ENCODE results near the gene C2orf74.
"Not testable (repeated sequence)": the region's sequence is repeated elsewhere in the genome, so short reads cannot be mapped to it uniquely, and the experiment has no call there.

C2orf74 gene

GRCh38 chr2:61149074-61149473, 12.9 kb upstream of the C2orf74 start:
- H3K36me3 ChIP-seq (ENCODE audit: control insufficient read depth, insufficient read depth, low read length): no peaks in the 10 kb centered on the region
- H3K4me3 ChIP-seq (replicated peaks; ENCODE audit: low read depth, low read length): no peak overlapping the region
- no peak for TF ChIP-seq CTCF (IDR thresholded peaks at IDR 0.05; ENCODE audit: insufficient read depth, low read length, poor library complexity, severe bottlenecking)
- no peak for DNase-seq (ENCODE audit: extremely low read depth, insufficient read length)
- H3K27me3 ChIP-seq (replicated peaks; ENCODE audit: control insufficient read depth, insufficient read depth, low read length): no peaks in the 10 kb centered on the region

GRCh38 chr2:61151436-61151835, 10.6 kb upstream of the C2orf74 start:
- Histone ChIP-seq H3K4me3 (replicated peaks; ENCODE audit: low read depth, low read length) (no peak overlapping the region), H3K36me3 (ENCODE audit: control insufficient read depth, insufficient read depth, low read length) (no peaks in the 10 kb centered on the region), H3K27me3 (replicated peaks; ENCODE audit: control insufficient read depth, insufficient read depth, low read length) (no peaks in the 10 kb centered on the region)
- DNase-seq (ENCODE audit: extremely low read depth, insufficient read length): no peak
- TF ChIP-seq CTCF (IDR thresholded peaks at IDR 0.05; ENCODE audit: insufficient read depth, low read length, poor library complexity, severe bottlenecking): no peak

GRCh38 chr2:61157371-61158003, 4.5 kb upstream of the C2orf74 start:
- DNase-seq (ENCODE audit: extremely low read depth, insufficient read length): no peak
- Histone ChIP-seq H3K4me3 (replicated peaks; ENCODE audit: low read depth, low read length) (no peak overlapping the region), H3K27me3 (replicated peaks; ENCODE audit: control insufficient read depth, insufficient read depth, low read length) (no peaks in the 10 kb centered on the region), H3K36me3 (ENCODE audit: control insufficient read depth, insufficient read depth, low read length) (no peaks in the 10 kb centered on the region; the same call in 1 of the 2 replicates)
- no peak for TF ChIP-seq CTCF (IDR thresholded peaks at IDR 0.05; ENCODE audit: insufficient read depth, low read length, poor library complexity, severe bottlenecking)

DNA sequence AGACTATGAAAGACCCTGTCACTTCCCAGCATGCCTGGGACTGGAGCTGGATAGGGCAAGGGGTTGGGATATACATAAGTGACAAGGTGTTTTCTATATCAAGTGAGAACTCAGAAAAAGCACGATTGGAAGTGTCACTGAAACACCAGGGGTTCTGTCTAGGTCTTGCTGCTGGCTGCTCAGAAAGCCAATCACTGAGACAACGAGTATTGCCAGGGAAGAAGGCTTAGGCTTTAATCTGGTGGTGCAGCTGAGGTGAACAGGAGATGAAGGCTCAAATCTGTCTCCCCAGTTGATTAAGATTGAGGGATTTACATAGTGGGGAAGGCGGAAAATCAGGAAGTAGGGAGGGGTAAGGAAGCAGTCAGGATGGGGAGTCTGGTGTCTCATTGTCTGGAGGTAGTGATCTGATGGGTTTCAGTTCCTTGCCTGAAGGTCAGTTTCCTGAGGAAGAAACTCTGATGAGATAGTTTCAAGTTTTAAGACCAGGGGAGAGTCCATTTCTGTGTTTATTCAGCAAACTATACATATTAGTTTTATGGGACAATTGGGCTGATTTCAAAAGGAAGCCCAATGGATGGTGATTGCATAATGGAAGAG, 3.5 kb upstream of the C2orf74 start:
- Histone ChIP-seq H3K27me3 (replicated peaks; ENCODE audit: control insufficient read depth, insufficient read depth, low read length) (no peaks in the 10 kb centered on the region), H3K4me3 (replicated peaks; ENCODE audit: low read depth, low read length) (no peak overlapping the region), H3K36me3 (ENCODE audit: control insufficient read depth, insufficient read depth, low read length) (peaks cover 3% of the 10 kb centered on the region)
- DNase-seq (ENCODE audit: extremely low read depth, insufficient read length): no peak
- no peak for TF ChIP-seq CTCF (IDR thresholded peaks at IDR 0.05; ENCODE audit: insufficient read depth, low read length, poor library complexity, severe bottlenecking)

DNA sequence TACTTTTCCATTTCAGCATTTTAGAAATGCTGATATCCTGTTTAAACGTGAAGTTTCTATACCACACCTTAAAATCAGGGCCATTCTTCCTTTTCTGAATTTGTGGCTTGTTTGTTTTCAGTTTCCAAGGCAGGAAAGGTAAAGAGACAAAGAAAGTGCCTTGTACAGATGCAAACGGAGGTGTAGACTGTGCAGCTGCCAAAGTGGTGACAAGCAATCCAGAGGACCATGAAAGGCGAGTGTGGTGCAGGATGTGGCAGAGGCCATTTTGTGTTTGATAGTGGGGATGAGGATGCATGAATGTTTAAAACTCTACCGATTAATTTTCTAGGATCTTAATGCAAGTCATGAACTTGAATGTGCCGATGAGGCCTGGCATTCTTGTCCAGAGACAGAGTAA, 733 bp downstream of the C2orf74 start:
- no peaks in the 10 kb centered on the region for H3K27me3 ChIP-seq (replicated peaks; ENCODE audit: control insufficient read depth, insufficient read depth, low read length)
- no peak for TF ChIP-seq CTCF (IDR thresholded peaks at IDR 0.05; ENCODE audit: insufficient read depth, low read length, poor library complexity, severe bottlenecking)
- no peak for DNase-seq (ENCODE audit: extremely low read depth, insufficient read length)
- no peak overlapping the region for H3K4me3 ChIP-seq (replicated peaks; ENCODE audit: low read depth, low read length)
- H3K36me3 ChIP-seq (ENCODE audit: control insufficient read depth, insufficient read depth, low read length): peaks cover 5% of the 10 kb centered on the region

- not testable (repeated sequence) for H3K36me3 ChIP-seq (ENCODE audit: control insufficient read depth, insufficient read depth, low read length); DNase-seq (ENCODE audit: extremely low read depth, insufficient read length); H3K4me3 ChIP-seq (replicated peaks; ENCODE audit: low read depth, low read length); H3K27me3 ChIP-seq (replicated peaks; ENCODE audit: control insufficient read depth, insufficient read depth, low read length)
Measured at GRCh38 chr2:61165082-61165481, 3.1 kb downstream of the C2orf74 start.
